CD14-positive monocyte (primary cell): Measurements from ENCODE around the gene RNF157. TPM values are rescaled to one million over a fixed set of nuclear protein-coding genes. Genes with fewer than 3 reads are reported as not detected.

ENCODE experiments used
- DNase-seq, 3 donors: peaks; one replicate each; pipeline ENCODE4 v3.0.0-alpha.2; 2011 to 2022
- H2AFZ ChIP-seq: 2 replicates; pipeline ENCODE4 v1.6.0; 2012; ENCODE audit warnings: mild to moderate bottlenecking, low read depth, low read length, inconsistent platforms; ENCODE audit not compliant: insufficient read depth, poor library complexity, severe bottlenecking
- H3K27ac ChIP-seq, 2 donors: 1 replicate in 1 of 2; 2 replicates in 1 of 2; pipeline ENCODE4 v1.5.1; 2012 to 2013; ENCODE audit warnings: low read length in 2 of 2, control low read depth in 1 of 2, inconsistent platforms in 1 of 2, low read depth in 1 of 2, mild to moderate bottlenecking in 1 of 2
- H3K27me3 ChIP-seq, 2 donors: one replicate each; pipeline versions ENCODE4 v1.6.0 to v1.6.1; 2011 to 2013; ENCODE audit warnings: low read length in 2 of 2; ENCODE audit not compliant: control insufficient read depth in 2 of 2, insufficient read depth in 2 of 2
- H3K36me3 ChIP-seq, 2 donors: replicated peaks in 1 of 2; 1 replicate in 1 of 2; 2 replicates in 1 of 2; pipeline versions ENCODE4 v1.5.1 to v1.6.1; 2012 to 2013; ENCODE audit warnings: low read length in 2 of 2, control low read depth in 1 of 2, inconsistent platforms in 1 of 2, mild to moderate bottlenecking in 1 of 2; ENCODE audit not compliant: insufficient read depth in 2 of 2, control insufficient read depth in 1 of 2
- H3K4me1 ChIP-seq, 2 donors: 1 replicate in 1 of 2; 2 replicates in 1 of 2; pipeline versions ENCODE4 v1.5.1 to v1.6.1; 2012 to 2013; ENCODE audit warnings: low read length in 2 of 2, control low read depth in 1 of 2, inconsistent platforms in 1 of 2, mild to moderate bottlenecking in 1 of 2, moderate library complexity in 1 of 2; ENCODE audit not compliant: insufficient read depth in 2 of 2, control insufficient read depth in 1 of 2
- H3K4me2 ChIP-seq: replicated peaks from 2 replicates; pipeline ENCODE3; 2012; ENCODE audit warnings: low read length, moderate library complexity, mild to moderate bottlenecking; ENCODE audit not compliant: poor library complexity, severe bottlenecking; ENCODE audit errors: extremely low read depth
- H3K4me3 ChIP-seq, 3 experiments: fragments of 200-600 bp in 1 of 3; sonication (generic) in 1 of 3; replicated peaks in 1 of 3; 1 replicate in 2 of 3; 2 replicates in 1 of 3; pipeline ENCODE4 v1.5.1; 2011 to 2013; ENCODE audit warnings: low read length in 3 of 3, mild to moderate bottlenecking in 3 of 3, control low read depth in 2 of 3, low read depth in 2 of 3, inconsistent platforms in 1 of 3, moderate library complexity in 1 of 3
- H3K79me2 ChIP-seq: 2 replicates; pipeline ENCODE4 v1.6.0; 2012; ENCODE audit warnings: mild to moderate bottlenecking, control low read depth, inconsistent platforms, low read length, moderate library complexity; ENCODE audit not compliant: insufficient read depth
- H3K9ac ChIP-seq: 2 replicates; pipeline ENCODE4 v1.6.0; 2017; ENCODE audit warnings: low read length, mild to moderate bottlenecking; ENCODE audit not compliant: insufficient read depth, poor library complexity, severe bottlenecking
- H3K9me3 ChIP-seq, 2 donors: replicated peaks in 1 of 2; 1 replicate in 1 of 2; 2 replicates in 1 of 2; pipeline versions ENCODE4 v1.5.1 to v1.6.1; 2012 to 2013; ENCODE audit warnings: low read length in 2 of 2, control low read depth in 1 of 2; ENCODE audit not compliant: control insufficient read depth in 1 of 2, insufficient read depth in 1 of 2
- H4K20me1 ChIP-seq: 2 replicates; pipeline ENCODE4 v1.6.0; 2012; ENCODE audit warnings: mild to moderate bottlenecking, low read length, control low read depth, moderate library complexity; ENCODE audit not compliant: insufficient read depth
- H3K27ac Mint-ChIP-seq, 7 donors: one replicate each; pipeline ENCODE4 v1.8.0; 2020; ENCODE audit warnings: mild to moderate bottlenecking in 7 of 7, mixed read lengths in 7 of 7, moderate library complexity in 6 of 7, inconsistent platforms in 2 of 7
- H3K27me3 Mint-ChIP-seq, 3 donors: one replicate each; pipeline ENCODE4 v1.8.0; 2021 to 2022; ENCODE audit warnings: low read depth in 3 of 3, mild to moderate bottlenecking in 3 of 3, mixed read lengths in 3 of 3, moderate library complexity in 3 of 3, inconsistent platforms in 1 of 3
- H3K36me3 Mint-ChIP-seq, 2 donors: one replicate each; pipeline ENCODE4 v1.8.0; 2020; ENCODE audit warnings: mixed read lengths in 2 of 2, inconsistent platforms in 1 of 2, mild to moderate bottlenecking in 1 of 2
- H3K4me1 Mint-ChIP-seq: one replicate; pipeline ENCODE4 v1.8.0; 2020; ENCODE audit warnings: mild to moderate bottlenecking, mixed read lengths
- H3K4me3 Mint-ChIP-seq, 2 donors: one replicate each; pipeline ENCODE4 v1.8.0; 2020; ENCODE audit warnings: mild to moderate bottlenecking in 2 of 2, mixed read lengths in 2 of 2, moderate library complexity in 1 of 2
- H3K9me3 Mint-ChIP-seq, 7 donors: one replicate each; pipeline ENCODE4 v1.8.0; 2020 to 2022; ENCODE audit warnings: mixed read lengths in 7 of 7, mild to moderate bottlenecking in 6 of 7, moderate library complexity in 6 of 7, inconsistent platforms in 2 of 7
- CTCF ChIP-seq: fragments of 200-600 bp; IDR thresholded peaks from one replicate; pipeline ENCODE4 v1.8.0; 2022; ENCODE audit warnings: antibody characterized with exemption, mild to moderate bottlenecking
- WGBS: methylation state at CpG from one replicate; pipeline ENCODE4 v1.1.5; 2013; ENCODE audit warnings: missing lambda C conversion rate; ENCODE audit not compliant: insufficient coverage; 5-methylcytosine and 5-hydroxymethylcytosine counted together
- intact Hi-C, 2 donors: fragments of 100-400 bp; cut with micrococcal nuclease; formaldehyde crosslinking; loops; one replicate each; pipeline versions ENCODE4 v1.15.0 to v1.15.1; 2023
- polyA plus RNA-seq, 3 donors: library from polyadenylated mRNA; depleted of rRNA in 1 of 3; unstranded in 2 of 3; stranded (reverse) in 1 of 3; fragments of 300-500 nt in 2 of 3; fragments of >200 nt in 1 of 3; fragmentation: Illumina TruSeq in 2 of 3; gene quantifications; 1 replicate in 2 of 3; 2 replicates in 1 of 3; pipeline ENCODE4 v1.2.3, GENCODE V29; 2012 to 2021
- small RNA-seq: library from RNA; depleted of rRNA; stranded (forward); fragments of <200 nt; gene quantifications from one replicate; pipeline ENCODE3, GENCODE V24; 2012; ENCODE audit warnings: low read depth; ENCODE audit not compliant: insufficient read length

RNF157 gene
- polyA plus RNA-seq, 3 donors, result 0.03 TPM; not detected in 2

DNA sequence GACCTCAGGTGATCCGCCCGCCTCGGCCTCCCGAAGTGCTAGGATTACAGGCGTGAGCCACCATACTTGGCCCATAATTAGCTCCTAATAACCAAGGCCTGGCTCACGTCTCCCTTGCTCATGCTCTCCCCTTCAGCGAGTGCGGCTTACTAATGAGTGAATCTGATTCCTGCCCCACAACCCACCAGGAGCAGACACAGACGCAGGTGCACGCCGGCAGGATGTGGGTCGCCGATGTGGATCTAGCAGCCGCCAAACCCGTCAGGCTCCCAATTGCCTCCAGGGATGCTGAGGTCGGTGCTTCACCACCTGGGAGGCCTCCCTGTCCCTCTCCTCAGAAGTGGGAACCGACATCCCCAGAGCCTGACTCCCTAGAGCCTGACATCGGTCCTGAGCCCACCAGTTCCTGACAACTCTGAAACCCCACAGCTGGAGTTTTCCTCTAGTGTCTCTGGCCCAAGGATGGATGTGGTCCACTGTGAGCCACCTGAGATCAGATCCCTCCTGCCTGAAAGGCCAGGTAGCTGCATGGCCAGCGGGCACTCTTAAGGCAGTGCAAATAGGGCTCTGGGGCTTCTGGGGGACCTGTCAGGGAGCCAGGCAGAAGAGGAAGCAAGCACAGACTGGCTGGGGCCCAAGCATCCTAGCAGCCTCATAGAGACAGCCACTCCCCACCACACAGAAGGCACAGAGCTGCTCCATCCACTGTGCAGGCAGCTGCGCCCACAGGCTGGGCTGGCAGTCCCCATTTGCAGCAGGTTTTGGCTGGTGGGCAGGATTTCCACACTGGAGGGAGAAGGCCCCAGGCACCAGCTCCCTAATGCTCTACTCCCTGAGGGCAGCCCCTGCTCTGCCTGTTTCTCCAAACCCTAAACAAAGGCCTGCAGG is 147.5 kb downstream of the RNF157 start:
- H3K4me3 ChIP-seq, result no peak overlapping the region
- H3K79me2 ChIP-seq, result no peaks in the 10 kb centered on the region
- Mint-ChIP-seq H3K27ac (no peak overlapping the region), H3K4me3 (no peak overlapping the region), H3K36me3 (peaks cover 77 to 100% of the 10 kb centered on the region in 2 donors), H3K9me3 (no peaks in the 10 kb centered on the region), H3K27me3 (peaks cover 0 to 2% (median 1%) of the 10 kb centered on the region in 3 donors), H3K4me1 (peaks cover 2% of the 10 kb centered on the region)
- peaks cover 98 to 100% of the 10 kb centered on the region in 2 donors for H3K36me3 ChIP-seq
- WGBS, result 97% methylated on average over 19 of the region's 20 CpGs
- no peaks in the 10 kb centered on the region for H4K20me1 ChIP-seq
- no peak overlapping the region for H3K9ac ChIP-seq
- intact Hi-C loops, result no loop called here
- no peaks in the 10 kb centered on the region for H3K9me3 ChIP-seq
- no peaks in the 10 kb centered on the region for H3K27me3 ChIP-seq
- H3K27ac ChIP-seq, result no peak overlapping the region
- H3K4me1 ChIP-seq, result no peaks in the 10 kb centered on the region
- no peak overlapping the region for H2AFZ ChIP-seq
- no peak overlapping the region for H3K4me2 ChIP-seq
- TF ChIP-seq CTCF, result no peak
- DNase-seq, result no peak

Small RNAs within 50 kb of the gene (small RNA-seq; reads per million reads assigned to genes)
- gene ATP5MGP6, result not detected
- gene MIR6868, result not detected

Other genes with a start within 250 kb of the RNF157 start
- gene CDK3, start 239.6 kb downstream of the RNF157 start, polyA plus RNA-seq, result 10 to 100 TPM in 1 of 3 donors, not detected in 2; 25.5 TPM
- gene EVPL, start 213.2 kb downstream of the RNF157 start, polyA plus RNA-seq, result not detected
- 10 to 100 TPM; 27.4 to 47.1 (median 42.1) TPM for gene SRP68, start 168.0 kb downstream of the RNF157 start, polyA plus RNA-seq
- gene GALR2, start 165.7 kb downstream of the RNF157 start, polyA plus RNA-seq, result 1 to 10 TPM in 2 of 3 donors, under 1 TPM in 1; 0.22 to 4.8 (median 1.1) TPM
- under 1 TPM in 1 of 3 donors, not detected in 2; 0.09 TPM for gene ZACN, start 161.3 kb downstream of the RNF157 start, polyA plus RNA-seq
- 10 to 100 TPM; 30.7 to 86.5 (median 42.4) TPM for gene EXOC7, start 136.7 kb downstream of the RNF157 start, polyA plus RNA-seq
- not detected for gene FOXJ1, start 99.2 kb downstream of the RNF157 start, polyA plus RNA-seq
- gene UBALD2, start 24.9 kb upstream of the RNF157 start, polyA plus RNA-seq, result 10 to 100 TPM in 1 of 3 donors, 1 to 10 TPM in 2; 1.4 to 88.6 (median 2.2) TPM
- 1 to 10 TPM in 1 of 3 donors, under 1 TPM in 1, not detected in 1; 0.04 to 1.9 TPM for gene QRICH2, start 67.8 kb upstream of the RNF157 start, polyA plus RNA-seq
- 10 to 100 TPM; 45.8 to 58.2 (median 51.2) TPM for gene PRPSAP1, start 113.4 kb upstream of the RNF157 start, polyA plus RNA-seq
- gene SPHK1, start 144.1 kb upstream of the RNF157 start, polyA plus RNA-seq, result 10 to 100 TPM; 12.9 to 33.9 (median 19.1) TPM
- 10 to 100 TPM in 1 of 3 donors, 1 to 10 TPM in 2; 1.3 to 15.1 (median 4.5) TPM for gene UBE2O, start 212.7 kb upstream of the RNF157 start, polyA plus RNA-seq
- gene AANAT, start 227.1 kb upstream of the RNF157 start, polyA plus RNA-seq, result not detected